Measurements from ENCODE around the gene IL6ST.
"Not testable (repeated sequence)": the region's sequence is repeated elsewhere in the genome, so short reads cannot be mapped to it uniquely, and the experiment has no call there.

Gene IL6ST

DNA sequence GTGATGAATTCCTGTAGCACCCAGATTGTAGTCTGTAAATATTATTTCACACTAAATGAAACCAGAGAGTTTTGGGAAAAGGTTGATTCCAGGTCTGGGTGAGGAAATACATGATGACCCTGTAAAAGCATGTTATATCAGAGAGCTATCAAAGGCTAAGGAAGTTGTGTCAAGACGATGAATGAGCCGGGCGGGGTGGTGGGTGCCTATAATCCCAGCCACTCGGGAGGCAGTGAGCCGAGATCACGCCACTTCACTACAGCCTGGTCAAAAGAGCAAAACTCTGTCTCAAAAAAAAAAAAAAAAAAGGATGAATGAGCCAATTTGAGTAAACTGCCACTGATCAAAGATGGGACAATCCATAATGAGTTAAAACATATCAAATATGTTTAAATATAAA, 29.2 kb downstream of the IL6ST start:
- DNase-seq (ENCODE audit: low read depth) = peak; percentile 28

DNA sequence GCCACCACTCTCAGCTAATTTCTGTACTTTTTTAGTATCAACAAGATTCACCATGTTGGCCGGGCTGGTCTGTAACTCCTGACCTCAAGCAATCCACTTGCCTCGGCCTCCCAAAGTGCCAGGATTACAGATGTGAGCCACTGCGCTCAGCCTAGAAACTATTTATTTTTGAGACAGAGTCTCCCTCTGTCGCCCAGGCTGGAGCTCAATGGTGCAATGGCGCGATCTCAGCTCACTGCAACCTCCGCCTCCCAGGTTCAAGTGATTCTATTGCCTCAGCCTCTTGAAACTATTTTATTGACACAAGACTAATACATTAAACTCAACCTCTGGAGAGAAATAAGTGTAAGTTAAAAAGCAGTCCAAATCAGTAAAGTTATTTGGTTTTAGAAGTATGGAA, 34.0 kb downstream of the IL6ST start:
- no peak for DNase-seq (ENCODE audit: low read depth)

DNA sequence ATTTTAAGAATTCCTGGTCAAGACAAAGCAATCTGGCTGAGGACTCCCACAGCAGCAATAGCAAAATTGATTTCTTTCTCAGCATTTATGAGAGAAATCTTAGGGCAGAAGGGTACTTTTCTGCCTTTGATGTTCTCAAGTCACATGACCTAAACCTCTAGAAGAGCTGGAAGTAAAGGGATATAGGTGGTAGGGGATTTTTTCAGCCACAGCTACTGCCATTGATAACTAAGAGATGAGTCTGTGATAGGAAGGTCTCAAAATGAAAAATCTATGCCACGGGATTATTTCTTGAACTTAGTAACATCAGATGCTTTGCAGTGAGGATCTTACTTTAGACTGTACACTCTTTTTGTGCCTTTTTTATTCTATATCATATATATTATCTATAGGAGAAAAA, 35.6 kb downstream of the IL6ST start:
- DNase-seq (ENCODE audit: low read depth) = no peak

GRCh38 chr5:55941154-55941553, 53.6 kb downstream of the IL6ST start:
- not testable (repeated sequence) for DNase-seq (ENCODE audit: low read depth)

GRCh38 chr5:55937598-55937997, 57.2 kb downstream of the IL6ST start:
- not testable (repeated sequence) for DNase-seq (ENCODE audit: low read depth)

DNA sequence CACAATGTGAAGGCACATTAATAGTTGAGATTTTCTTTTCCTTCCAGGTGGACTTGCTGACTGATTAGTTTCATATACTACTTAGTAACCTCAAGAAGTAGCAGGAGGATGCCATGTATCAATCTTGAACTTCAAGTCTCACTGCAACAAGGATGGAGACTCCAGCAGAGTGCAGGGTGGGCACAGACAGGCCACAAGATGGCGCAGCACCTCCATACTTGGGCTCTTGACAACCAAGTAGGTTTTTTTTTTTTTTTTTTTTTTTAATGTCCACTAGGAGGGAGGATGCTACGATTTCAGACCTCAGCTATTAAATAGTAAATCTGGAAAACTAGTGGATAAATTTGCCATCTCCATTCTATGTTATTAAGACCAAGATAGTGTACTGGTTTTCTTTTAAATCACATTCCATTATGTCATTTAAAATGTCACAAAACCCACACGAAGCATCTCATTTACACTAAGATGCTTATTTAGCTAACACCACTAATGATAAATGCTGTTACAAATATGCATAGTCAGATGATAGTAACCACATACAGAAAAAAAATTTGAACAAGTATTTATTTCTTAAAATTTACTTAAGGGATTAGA, 58.6 kb downstream of the IL6ST start:
- peak; percentile 85 for DNase-seq (ENCODE audit: low read depth)

DNA sequence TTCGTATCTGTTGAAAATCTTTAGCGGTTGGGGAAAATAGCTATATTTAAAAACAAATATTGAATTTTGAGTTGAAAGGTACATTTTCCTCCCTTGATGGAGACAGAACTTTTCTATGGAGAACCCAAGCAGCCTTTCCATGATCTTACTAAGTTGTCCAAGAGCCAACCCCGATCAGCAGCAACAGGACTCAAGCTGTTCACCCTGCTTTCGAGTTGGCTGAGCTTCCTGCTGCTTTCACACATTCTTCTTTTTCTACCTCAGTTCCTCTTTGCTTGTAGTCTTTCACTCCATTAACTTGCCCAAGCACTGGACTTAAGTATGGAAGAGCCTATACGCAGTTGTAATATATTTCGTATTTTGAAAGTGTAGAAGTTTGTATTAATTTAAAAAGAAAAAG, 59.4 kb downstream of the IL6ST start:
- no peak for DNase-seq (ENCODE audit: low read depth)

GRCh38 chr5:55934720-55935119, 60.0 kb downstream of the IL6ST start:
- DNase-seq (ENCODE audit: low read depth) = no peak

GRCh38 chr5:55934115-55934613, 60.6 kb downstream of the IL6ST start:
- DNase-seq (ENCODE audit: low read depth) = peak; percentile 32

DNA sequence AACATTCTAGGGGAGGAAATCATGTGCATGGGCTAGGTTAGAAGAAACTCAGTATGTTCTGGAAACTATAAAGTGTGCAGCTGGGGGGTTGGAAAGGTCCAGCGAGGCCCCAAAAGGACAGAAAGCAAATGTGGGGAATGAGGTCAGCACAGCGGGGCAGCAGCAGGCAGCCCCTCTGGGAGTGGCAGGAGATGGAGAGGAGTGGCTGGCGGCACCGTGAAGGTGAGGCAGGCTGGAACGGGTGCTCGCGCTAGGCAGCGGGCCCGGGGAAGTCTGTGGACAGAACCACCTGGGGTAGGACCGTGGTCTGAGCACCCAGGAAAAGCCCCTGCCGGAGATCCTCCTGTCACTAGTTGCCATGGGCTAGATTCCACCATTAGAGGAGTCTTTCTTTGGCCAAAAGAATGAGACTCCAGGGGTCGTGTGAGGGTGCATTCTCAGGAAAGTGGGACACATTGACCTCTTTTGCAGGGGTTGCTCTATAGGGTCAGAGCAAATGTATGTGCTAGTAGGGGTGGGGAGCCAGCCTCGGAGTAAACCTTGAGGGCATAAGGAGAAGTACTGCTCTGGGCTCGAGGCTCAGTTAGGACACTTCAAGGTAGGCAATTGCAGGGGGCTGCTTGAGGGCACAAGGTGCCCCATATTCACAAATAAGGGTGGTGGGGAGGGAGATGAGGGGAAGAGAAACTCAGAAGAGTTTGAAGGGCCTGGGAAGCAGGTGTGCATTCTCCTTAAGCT, 61.2 kb downstream of the IL6ST start:
- DNase-seq (ENCODE audit: low read depth) = no peak

DNA sequence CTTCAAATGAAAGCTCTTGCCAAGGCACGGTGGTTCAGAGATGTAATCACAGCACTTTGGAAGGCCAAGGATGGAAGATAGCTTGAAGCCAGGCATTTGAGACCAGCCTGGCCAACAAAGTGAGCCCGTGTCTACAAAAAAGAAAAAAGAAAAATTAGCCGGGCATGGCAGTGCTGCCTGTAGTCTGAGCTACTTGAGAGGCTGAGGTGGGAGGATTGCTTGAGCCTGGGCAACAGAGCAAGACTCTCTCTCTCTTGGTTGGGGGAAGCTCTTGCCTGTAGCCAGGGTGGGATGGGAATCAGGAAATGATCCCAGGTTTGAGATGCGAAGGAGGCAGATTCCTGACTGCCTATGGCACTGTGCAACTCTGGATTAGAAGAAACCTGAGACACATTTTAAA, 62.1 kb downstream of the IL6ST start:
- DNase-seq (ENCODE audit: low read depth) = no peak

DNA sequence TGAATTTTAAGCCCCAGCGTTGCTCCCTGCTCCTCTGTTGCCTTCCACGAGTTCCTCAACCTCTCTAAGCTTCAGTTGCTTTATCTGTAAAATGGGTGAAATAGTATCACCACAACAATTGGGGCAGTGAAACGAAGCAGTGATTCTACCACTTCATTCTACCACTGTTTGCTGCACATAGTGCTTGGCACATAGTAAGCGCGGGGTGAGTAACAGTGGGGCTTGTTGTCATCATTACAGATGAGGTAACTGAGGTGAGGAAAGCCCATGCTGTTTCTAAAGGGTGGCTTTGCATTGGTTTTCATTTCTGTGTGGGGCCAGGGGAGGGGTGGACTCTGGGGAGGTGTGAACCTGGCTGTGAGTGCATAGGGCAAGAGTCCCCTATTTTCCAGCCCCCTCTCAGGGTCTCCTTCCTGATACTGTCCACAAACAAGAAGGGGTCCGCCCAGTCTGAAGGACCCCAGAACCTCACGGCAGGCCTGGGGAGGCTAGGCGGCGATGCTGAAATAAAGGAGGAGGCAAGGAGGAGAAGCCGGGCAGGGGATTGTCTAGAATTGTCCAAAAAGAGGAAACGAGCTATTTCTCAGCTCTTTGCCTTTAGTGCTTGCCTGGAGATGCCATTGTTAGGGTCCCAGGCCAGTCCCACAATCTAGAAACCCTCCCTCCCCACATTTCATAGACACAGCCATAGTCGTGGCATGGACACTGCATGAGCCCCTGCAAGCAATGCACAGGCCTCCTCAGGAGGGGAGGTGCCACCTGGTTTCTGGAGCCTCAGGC, 65.6 kb downstream of the IL6ST start:
- no peak for DNase-seq (ENCODE audit: low read depth)

GRCh38 chr5:55927861-55928655, 66.7 kb downstream of the IL6ST start:
- DNase-seq (ENCODE audit: low read depth) = no peak

- no peak for DNase-seq (ENCODE audit: low read depth)
Measured at GRCh38 chr5:55926476-55926875, 68.3 kb downstream of the IL6ST start.

DNA sequence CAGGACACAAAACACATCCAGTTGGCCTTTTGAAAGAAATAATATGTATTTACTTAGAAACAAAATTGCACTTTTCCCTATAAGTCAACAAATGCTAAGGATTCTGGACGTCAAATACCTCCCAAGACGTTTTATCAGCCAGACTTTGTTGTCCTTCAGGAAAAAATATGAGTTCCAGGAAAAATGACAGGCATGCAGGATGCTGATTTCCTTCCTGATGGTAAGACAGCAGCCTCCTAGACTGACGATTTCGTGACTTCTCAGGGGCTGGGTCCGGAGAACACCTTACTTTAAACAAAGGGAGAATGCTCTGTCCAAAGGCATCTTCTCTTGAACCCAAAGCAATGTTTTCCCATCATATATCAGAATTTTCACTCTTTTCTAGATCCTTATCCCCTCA, 69.1 kb downstream of the IL6ST start:
- DNase-seq (ENCODE audit: low read depth) = no peak

GRCh38 chr5:55925181-55925580, 69.6 kb downstream of the IL6ST start:
- no peak for DNase-seq (ENCODE audit: low read depth)

DNA sequence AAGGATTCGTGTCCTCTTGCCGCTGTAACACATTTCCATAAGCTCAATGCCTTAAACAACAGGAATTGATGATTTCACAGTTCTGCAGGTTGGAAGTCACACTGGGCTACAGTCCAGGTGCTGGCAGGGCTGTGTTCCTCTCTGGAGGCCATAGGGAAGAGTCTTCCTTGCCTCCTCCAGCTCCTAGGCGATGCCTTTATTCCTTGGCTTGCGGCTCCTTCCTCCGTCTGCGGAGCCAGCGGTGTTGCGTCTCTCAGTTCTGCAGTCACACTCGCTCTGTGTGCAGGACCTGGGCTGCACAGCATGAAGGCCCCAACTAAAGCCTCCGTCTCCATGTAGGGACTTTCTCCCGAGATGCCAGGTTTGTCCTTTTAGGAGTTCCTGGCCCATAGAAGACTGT, 70.0 kb downstream of the IL6ST start:
- DNase-seq (ENCODE audit: low read depth) = no peak

- DNase-seq (ENCODE audit: low read depth) = no peak
Measured at GRCh38 chr5:55923865-55924500, 70.8 kb downstream of the IL6ST start.

- DNase-seq (ENCODE audit: low read depth) = no peak
Measured at GRCh38 chr5:55923177-55923771, 71.5 kb downstream of the IL6ST start.

DNA sequence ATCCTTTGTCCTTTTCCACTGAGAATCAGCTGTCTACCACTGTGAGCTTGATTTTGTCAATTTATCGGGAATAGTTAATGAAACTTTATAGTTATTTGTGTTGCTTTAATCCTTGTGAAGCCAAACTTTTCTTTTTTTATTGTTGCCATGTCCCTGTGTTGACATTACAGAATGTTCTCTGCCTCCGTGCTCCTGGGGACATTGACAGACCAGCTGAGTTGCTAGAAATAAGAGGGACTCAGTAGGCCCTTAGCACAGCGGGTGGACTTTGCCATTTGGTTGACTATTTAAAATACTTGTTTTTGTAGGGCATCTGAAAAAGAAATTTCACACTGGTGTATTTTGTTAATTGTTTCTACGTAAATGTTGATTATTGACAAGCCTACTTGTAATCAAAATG, 73.1 kb downstream of the IL6ST start:
- DNase-seq (ENCODE audit: low read depth) = no peak

DNA sequence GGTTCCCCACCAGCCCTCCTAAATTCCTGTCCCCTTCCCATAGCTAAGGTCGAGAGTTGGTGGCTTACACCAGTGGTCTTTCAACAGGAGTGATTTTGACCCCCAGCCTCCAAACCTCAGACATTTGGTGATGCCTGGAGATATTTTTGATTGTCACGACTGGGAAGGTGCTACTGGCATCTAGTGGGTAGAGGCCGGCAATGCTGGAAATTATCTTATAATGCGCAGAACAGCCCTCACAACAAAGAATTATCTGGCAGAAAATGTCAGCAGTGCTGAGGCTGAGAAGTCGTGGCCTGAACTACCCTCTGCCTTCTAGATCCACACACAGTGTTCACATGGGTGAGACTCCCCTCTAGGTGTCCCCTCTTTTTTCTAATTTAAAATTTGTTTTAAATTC, 74.0 kb downstream of the IL6ST start:
- peak; percentile 19 for DNase-seq (ENCODE audit: low read depth)

Data from amniotic epithelial cell (primary cell).